NCI-H2081 treated with DMSO at 0.1 percent for 48 hours (cell line): Measurements from ENCODE around the gene SDSL.

ENCODE experiments used
- DNase-seq: peaks from one replicate; lab custom pipeline; 2025; lab: John Stamatoyannopoulos, UW

Gene SDSL

GRCh38 chr12:113422030-113422885, at the start of gene SDSL:
Gene SDSL (plus strand): TSS chr12:113422380. CDS start chr12:113427983, 5,603 bp downstream.
- DNase-seq, result no peak

- DNase-seq, result no peak
Measured at GRCh38 chr12:113373440-113373839, 48.7 kb upstream of the SDSL start.

DNA sequence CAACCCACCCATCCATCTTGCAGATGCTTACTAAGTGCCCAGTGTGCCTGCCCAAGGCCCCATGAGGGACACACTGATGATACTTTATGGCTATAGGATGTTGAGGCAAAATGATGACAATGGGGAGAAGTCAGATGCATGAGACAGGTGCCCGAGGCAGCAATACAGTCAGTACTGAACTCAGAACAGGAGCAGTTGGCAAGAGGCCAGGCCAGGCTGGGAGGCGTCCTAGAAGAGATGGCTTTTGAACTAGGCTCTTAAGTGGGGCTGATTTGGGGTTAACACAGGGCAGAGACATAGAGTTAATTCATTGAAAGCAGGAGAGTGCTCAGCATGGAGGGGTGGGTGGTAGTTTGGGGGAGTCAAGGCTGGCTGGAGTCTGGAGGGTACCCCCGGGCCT, 48.2 kb upstream of the SDSL start:
- no peak for DNase-seq

- no peak for DNase-seq
Measured at GRCh38 chr12:113374823-113375428, 47.3 kb upstream of the SDSL start.

DNA sequence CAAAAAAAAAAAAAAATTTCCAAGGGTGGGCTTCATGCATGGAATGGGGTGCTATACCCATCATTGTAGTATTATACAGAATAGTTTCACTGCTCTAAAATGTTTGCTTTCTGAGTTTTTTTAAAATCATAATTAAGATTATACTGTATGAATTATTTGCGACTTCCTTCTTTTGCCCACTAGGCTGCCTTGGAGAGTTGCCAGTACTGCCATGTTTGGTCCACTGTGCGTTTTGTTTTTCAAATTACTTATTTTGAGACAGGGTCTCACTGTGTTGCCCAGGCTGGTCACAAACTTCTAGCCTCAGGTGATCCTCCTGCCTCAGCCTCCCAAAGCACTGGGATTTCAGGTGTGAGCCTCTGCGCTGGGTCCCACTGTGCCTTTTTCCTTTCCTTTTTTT, 43.9 kb upstream of the SDSL start:
- no peak for DNase-seq

- DNase-seq, result no peak
Measured at GRCh38 chr12:113381220-113381619, 41.0 kb upstream of the SDSL start.

DNA sequence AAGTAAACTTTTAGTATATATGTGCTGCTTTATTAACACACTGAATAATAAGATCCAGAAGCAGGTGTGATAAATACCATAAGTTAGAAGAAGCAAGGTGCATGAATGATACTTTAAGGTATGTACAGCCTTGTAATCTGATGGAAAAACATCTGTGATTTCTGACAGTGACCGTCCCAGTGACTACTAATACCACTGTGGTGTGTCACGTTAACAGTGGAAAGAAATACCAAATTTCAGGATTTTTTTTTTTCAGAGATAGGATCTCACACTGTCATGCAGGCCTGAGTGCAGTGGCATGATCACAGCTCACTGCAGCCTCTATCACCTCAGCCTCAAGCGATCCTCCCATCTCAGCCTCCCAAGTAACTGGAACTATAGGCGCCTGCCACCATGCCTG, 40.0 kb upstream of the SDSL start:
- no peak for DNase-seq

GRCh38 chr12:113384778-113385177, 37.4 kb upstream of the SDSL start:
- no peak for DNase-seq

DNA sequence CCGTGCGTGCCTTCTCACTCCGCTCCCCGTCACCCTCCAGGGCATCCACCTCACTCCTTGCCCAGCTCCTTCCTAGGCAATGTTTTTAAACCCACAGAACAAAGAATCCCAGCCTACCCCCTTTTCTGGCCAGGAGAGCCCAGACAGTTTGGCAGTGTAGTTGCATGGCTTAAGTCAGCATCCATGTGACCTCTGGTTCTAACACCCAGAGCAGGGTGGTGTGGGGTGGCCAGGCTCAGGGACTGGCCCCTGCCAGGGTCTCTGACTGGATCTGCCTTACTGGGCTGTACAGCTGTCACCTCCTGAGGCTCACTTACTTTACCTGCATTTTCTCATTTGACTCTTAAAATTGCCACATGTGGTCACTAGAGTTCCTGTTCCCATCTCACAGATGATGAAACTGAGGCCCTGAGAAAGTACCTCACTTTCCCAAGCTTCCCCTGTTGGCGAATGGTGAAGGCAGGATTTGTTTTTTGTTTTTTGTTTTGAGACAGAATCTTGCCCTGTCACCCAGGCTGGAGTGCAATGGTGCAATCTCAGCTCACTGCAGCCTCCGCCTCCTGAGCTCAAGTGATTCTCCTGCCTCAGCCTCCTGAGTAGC, 36.8 kb upstream of the SDSL start:
- no peak for DNase-seq

DNA sequence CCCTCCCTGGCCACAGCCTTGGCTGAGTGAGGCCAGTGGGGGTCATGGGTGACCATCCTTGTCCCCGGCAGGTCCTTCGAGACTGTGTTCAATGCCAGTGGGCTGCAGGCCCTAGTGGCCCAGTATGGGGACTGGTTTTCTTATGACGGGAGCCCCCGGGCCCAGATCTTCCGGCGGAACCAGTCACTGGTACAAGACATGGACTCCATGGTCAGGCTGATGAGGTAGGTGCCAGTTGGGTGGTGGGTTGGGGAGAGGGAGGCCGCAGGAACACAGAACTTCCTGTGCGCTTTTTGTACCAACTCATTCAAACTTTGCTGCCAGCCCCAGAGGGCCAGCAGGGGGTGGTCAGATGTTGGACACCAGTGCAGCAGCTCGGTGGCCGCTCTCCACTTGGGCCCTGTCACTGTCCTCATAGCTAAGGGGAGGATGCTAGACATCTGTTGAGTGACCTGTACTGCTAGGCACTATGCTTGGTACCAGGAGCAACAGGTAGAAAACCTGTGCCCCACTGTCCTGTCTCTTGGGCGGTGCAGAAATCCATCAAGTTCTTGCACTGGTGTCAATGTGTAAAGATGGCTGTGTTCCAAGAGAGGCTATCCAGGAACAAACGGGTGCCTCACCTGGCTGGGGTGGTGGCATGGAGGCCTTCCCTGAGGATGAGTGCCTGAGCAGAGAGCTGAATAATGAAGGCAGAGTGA, 35.2 kb upstream of the SDSL start:
- no peak for DNase-seq

- DNase-seq, result no peak
Measured at GRCh38 chr12:113387631-113388030, 34.5 kb upstream of the SDSL start.

GRCh38 chr12:113388351-113388750, 33.8 kb upstream of the SDSL start:
- DNase-seq, result no peak

DNA sequence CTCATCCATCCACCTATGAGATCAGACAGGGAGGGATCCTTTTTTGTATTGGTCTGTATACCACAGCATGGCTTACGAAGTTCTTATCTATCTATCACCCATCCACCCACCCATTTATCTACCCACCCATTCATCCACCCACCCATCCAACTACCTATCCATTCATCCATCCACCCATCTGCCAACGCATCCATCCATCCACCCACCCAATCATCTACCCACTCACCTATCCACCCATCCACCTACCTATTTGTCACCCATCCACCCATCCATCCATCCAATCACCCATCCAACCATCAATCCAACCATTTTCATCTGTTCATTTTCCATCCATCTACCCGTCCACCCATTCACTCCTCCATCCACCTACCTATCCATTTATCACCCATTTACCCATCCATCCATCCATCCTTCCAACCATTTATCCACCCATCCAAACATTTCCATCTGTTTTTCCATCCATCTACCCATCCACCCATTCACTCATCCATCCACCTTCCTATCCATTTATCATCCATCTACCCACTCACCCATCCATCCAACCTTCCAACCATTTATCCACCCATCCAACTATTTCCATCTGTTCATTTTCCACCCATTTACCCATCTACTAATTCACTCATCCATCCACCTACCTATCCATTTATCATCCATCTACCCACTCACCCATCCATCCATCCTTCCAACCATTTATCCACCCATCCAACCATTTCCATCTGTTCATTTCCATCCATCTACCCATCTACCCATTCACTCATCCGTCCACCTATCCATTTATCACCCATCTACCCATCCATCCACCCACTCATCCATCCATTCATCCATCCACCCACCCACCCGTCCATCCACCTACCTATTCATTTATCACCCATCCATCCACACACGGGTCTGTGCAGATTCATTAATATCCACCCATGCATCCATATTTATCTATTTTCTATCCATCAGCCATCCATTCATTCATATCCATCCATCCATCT, 31.8 kb upstream of the SDSL start:
- no peak for DNase-seq

GRCh38 chr12:113391145-113391544, 31.0 kb upstream of the SDSL start:
- DNase-seq, result no peak

DNA sequence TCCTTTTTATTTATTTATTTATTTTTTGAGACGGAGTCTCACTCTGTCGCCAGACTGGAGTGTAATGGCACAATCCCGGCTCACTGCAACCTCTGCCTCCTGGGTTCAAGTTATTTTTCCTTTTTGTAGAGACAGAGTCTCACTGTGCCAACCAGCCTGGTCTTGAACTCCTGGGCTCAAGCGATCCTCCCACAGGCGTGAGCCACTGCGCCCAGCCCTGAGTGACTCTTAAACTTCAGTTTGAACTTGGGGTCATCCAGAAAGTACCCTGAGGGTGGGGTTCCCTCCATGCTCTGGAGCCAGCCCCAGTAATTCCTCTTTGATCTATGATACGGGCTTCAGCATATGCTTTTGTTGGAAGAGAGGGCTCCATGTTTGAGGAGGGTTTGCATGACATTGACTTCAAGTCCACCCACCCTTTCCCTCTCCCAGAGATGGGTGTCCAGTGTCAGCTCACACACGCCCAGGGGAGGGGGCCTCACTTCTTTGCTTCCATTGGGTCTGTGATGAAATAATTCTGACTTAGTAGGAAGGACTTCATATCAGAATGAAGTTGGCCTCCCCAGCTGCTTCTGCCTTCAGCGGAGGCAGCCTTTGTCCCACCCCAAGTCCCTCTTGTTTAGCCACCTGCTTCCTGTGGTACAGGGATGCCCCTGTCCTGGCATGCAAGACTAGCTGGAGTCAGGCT, 30.4 kb upstream of the SDSL start:
- DNase-seq, result no peak

DNA sequence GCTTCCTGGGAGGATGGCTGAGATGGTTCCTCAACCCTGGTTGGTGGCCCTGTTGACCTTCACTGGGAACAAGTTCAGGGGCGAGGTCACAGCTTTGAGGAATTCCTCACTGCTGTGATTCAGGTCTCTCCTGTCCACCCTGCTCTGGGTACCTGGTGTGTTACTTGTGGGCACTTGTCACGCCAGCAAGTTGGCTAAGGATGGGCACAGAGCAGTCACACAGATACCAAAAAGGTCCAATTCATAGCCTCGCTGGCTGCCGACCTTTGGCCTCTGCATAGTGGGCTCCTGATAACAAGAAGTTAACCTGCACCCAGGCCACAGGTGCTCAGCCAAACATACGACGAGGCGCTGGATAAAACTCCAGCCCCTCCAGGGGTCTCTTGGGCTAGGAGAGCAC, 29.7 kb upstream of the SDSL start:
- no peak for DNase-seq

- DNase-seq, result no peak
Measured at GRCh38 chr12:113392988-113393579, 29.1 kb upstream of the SDSL start.

DNA sequence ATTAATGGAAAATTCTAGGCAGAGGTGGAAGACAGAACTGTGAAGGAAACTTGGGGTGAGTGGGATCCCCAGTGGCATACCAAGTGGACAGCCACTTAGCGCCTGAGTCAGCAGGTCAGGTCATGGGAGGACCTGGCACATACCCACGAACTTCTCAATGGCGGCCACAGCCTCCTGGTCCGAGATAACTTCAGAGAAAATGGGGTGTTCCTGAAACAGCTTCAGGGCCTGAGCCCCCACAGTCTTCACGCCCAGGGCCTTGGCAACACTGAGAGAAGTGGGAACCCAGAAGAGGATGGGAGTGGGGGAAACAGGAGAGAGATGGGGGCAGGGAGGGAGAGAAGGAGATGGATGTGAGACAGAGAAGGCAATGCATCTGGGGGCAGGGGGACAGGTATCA, 28.4 kb upstream of the SDSL start:
- DNase-seq, result no peak

- no peak for DNase-seq
Measured at GRCh38 chr12:113395119-113395518, 27.1 kb upstream of the SDSL start.

DNA sequence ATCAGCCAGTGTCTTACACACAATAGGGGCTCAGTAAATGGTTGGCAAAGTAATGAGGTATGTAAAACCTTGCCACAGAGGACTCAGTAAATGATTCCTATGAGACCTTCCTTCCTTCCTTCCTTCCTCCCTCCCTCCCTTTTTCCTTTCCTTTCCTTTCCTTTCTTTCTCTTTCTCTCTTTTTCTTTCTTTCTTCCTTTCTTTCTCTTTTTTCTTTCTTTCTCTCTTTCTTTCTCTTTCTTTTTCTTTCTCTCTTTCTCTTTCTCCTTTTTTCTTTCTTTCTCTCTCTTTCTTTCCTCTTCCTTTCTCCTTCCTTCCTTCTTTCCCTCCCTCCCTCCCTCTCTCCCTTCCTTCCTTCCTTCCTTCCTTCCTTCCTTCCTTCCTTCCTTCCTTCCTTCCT, 26.0 kb upstream of the SDSL start:
- no peak for DNase-seq
